IMR-90 (cell line): ENCODE measurements around the gene GBA2. TPM values are rescaled to one million over a fixed set of nuclear protein-coding genes. Genes with fewer than 3 reads are reported as not detected.

Source experiments
- ATAC-seq: fragments of 200-7000 bp; cut with Tn5 transposase; 2 replicates; pipeline ENCODE4 v1.9.1; 2020; ENCODE audit warnings: low read depth, mild to moderate bottlenecking, moderate library complexity
- BruUV-seq: library from RNA; stranded (reverse); fragments of 400-500 nt; replicated peaks from 2 replicates; lab custom pipeline; 2021; lab: Mats Ljungman, UMichigan
- CTCF ChIA-PET: fragments of 300-600 bp; formaldehyde crosslinking; extraction: SDS; loops from one replicate; lab custom pipeline; 2021; ENCODE audit warnings: antibody characterized with exemption; lab: Yijun Ruan, JAX
- POLR2A ChIA-PET: fragments of 300-600 bp; sonication (Branson Sonifier 250); formaldehyde crosslinking; loops from one replicate; lab custom pipeline; 2022; ENCODE audit warnings: antibody characterized with exemption; ENCODE audit not compliant: unreplicated experiment; lab: Charles Lee
- DNase-seq: peaks from one replicate; pipeline ENCODE4 v3.0.0; 2013
- H2AFZ ChIP-seq: replicated peaks from 2 replicates; pipeline ENCODE3; 2013; ENCODE audit warnings: low read length, mild to moderate bottlenecking; ENCODE audit not compliant: poor library complexity
- H2AK5ac ChIP-seq: 2 replicates; pipeline ENCODE4 v1.6.1; 2013; ENCODE audit warnings: low read depth, low read length, inconsistent platforms
- H2AK9ac ChIP-seq: replicated peaks from 2 replicates; pipeline ENCODE3; 2013; ENCODE audit warnings: mild to moderate bottlenecking, low read depth, low read length, moderate library complexity; ENCODE audit not compliant: poor library complexity
- H2BK120ac ChIP-seq: 2 replicates; pipeline ENCODE4 v1.6.1; 2013; ENCODE audit warnings: low read depth, low read length, inconsistent platforms
- H2BK15ac ChIP-seq: 3 replicates; pipeline ENCODE4 v1.6.1; 2013; ENCODE audit warnings: low read depth, low read length, inconsistent platforms
- H2BK20ac ChIP-seq: 2 replicates; pipeline ENCODE4 v1.6.1; 2013; ENCODE audit warnings: low read depth, mild to moderate bottlenecking, inconsistent platforms, low read length, moderate library complexity
- H2BK5ac ChIP-seq: 2 replicates; pipeline ENCODE4 v1.6.1; 2013; ENCODE audit warnings: mild to moderate bottlenecking, low read depth, low read length, inconsistent platforms; ENCODE audit not compliant: poor library complexity, severe bottlenecking
- H3K14ac ChIP-seq: replicated peaks from 2 replicates; pipeline ENCODE4 v1.6.1; 2013; ENCODE audit warnings: low read depth, low read length, inconsistent platforms
- H3K18ac ChIP-seq: 2 replicates; pipeline ENCODE4 v1.6.1; 2013; ENCODE audit warnings: low read depth, low read length, control low read depth
- H3K23ac ChIP-seq: 2 replicates; pipeline ENCODE4 v1.6.1; 2013; ENCODE audit warnings: low read depth, low read length, inconsistent platforms
- H3K27ac ChIP-seq: 2 replicates; pipeline ENCODE4 v1.5.1; 2013; ENCODE audit warnings: mild to moderate bottlenecking, control low read depth, low read length; ENCODE audit not compliant: insufficient read depth
- H3K27me3 ChIP-seq: 2 replicates; pipeline ENCODE4 v1.6.1; 2013; ENCODE audit warnings: low read length; ENCODE audit not compliant: control insufficient read depth, insufficient read depth
- H3K36me3 ChIP-seq: 2 replicates; pipeline ENCODE4 v1.6.1; 2013; ENCODE audit warnings: low read length, mixed read lengths; ENCODE audit not compliant: control insufficient read depth, insufficient read depth
- H3K4ac ChIP-seq: 2 replicates; pipeline ENCODE4 v1.6.1; 2013; ENCODE audit warnings: low read depth, low read length, inconsistent platforms
- H3K4me1 ChIP-seq: 2 replicates; pipeline ENCODE4 v1.6.1; 2013; ENCODE audit warnings: low read length, mixed read lengths; ENCODE audit not compliant: control insufficient read depth, insufficient read depth
- H3K4me2 ChIP-seq: 2 replicates; pipeline ENCODE4 v1.6.1; 2013; ENCODE audit warnings: low read depth, mild to moderate bottlenecking, control low read depth, low read length, moderate library complexity
- H3K4me3 ChIP-seq: 2 replicates; pipeline ENCODE4 v1.5.1; 2013; ENCODE audit warnings: low read depth, mild to moderate bottlenecking, control low read depth, low read length, moderate library complexity; ENCODE audit not compliant: insufficient read depth
- H3K56ac ChIP-seq: 2 replicates; pipeline ENCODE4 v1.6.1; 2013; ENCODE audit warnings: low read length, inconsistent platforms; ENCODE audit not compliant: insufficient read depth; ENCODE audit errors: extremely low read depth
- H3K79me1 ChIP-seq, 2 experiments: 2 replicates each; pipeline ENCODE4 v1.6.1; 2013; ENCODE audit warnings: low read length in 2 of 2, inconsistent platforms in 1 of 2, low read depth in 1 of 2
- H3K9ac ChIP-seq: 2 replicates; pipeline ENCODE4 v1.6.1; 2013; ENCODE audit warnings: low read depth, low read length, control low read depth
- H3K9me1 ChIP-seq: 2 replicates; pipeline ENCODE4 v1.6.1; 2013; ENCODE audit warnings: low read length, inconsistent platforms; ENCODE audit not compliant: insufficient read depth
- H3K9me3 ChIP-seq: 2 replicates; pipeline ENCODE4 v1.6.1; 2013; ENCODE audit warnings: low read length; ENCODE audit not compliant: control insufficient read depth, insufficient read depth
- H4K20me1 ChIP-seq: 2 replicates; pipeline ENCODE4 v1.6.1; 2013; ENCODE audit warnings: low read length, inconsistent platforms; ENCODE audit not compliant: insufficient read depth
- H4K5ac ChIP-seq: 2 replicates; pipeline ENCODE4 v1.6.1; 2013; ENCODE audit warnings: mild to moderate bottlenecking, low read depth, low read length, control low read depth
- H4K8ac ChIP-seq, 2 experiments: 2 replicates each; pipeline ENCODE4 v1.6.1; 2013; ENCODE audit warnings: low read depth in 2 of 2, low read length in 2 of 2, control low read depth in 1 of 2, inconsistent platforms in 1 of 2
- H4K91ac ChIP-seq: 2 replicates; pipeline ENCODE4 v1.6.1; 2013; ENCODE audit warnings: low read depth, low read length, inconsistent platforms; ENCODE audit not compliant: insufficient read depth
- BHLHE40 ChIP-seq: fragments of 150-350 bp; IDR thresholded peaks from 2 replicates; pipeline ENCODE4 v1.6.1; 2016; ENCODE audit warnings: mild to moderate bottlenecking, low read depth, low read length
- CEBPB ChIP-seq: IDR thresholded peaks from 2 replicates; pipeline ENCODE4 v1.6.1; 2012; ENCODE audit warnings: low read depth, low read length, improper control_type of control experiment
- CHD1 ChIP-seq: IDR thresholded peaks from 2 replicates; pipeline ENCODE4 v1.6.1; 2012; ENCODE audit warnings: low read depth, low read length, improper control_type of control experiment
- CTCF ChIP-seq: conservative IDR thresholded peaks from 2 replicates; pipeline ENCODE4 v1.5.1; 2012; ENCODE audit warnings: mild to moderate bottlenecking, low read depth, low read length, improper control_type of control experiment
- ELK1 ChIP-seq: fragments of 150-350 bp; IDR thresholded peaks from 2 replicates; pipeline ENCODE4 v1.6.1; 2016; ENCODE audit warnings: low read depth, mild to moderate bottlenecking, low read length, moderate library complexity, borderline replicate concordance
- MAFK ChIP-seq: IDR thresholded peaks from 2 replicates; pipeline ENCODE4 v1.6.1; 2012; ENCODE audit warnings: low read depth, low read length, improper control_type of control experiment
- MAZ ChIP-seq: IDR thresholded peaks from 2 replicates; pipeline ENCODE4 v1.6.1; 2012; ENCODE audit warnings: low read depth, mild to moderate bottlenecking, low read length, improper control_type of control experiment, moderate library complexity, borderline replicate concordance
- MXI1 ChIP-seq: IDR thresholded peaks from 2 replicates; pipeline ENCODE4 v1.6.1; 2012; ENCODE audit warnings: low read depth, mild to moderate bottlenecking, low read length, moderate library complexity, borderline replicate concordance
- RAD21 ChIP-seq: IDR thresholded peaks from 2 replicates; pipeline ENCODE4 v1.6.1; 2012; ENCODE audit warnings: low read length, improper control_type of control experiment
- RCOR1 ChIP-seq: IDR thresholded peaks from 2 replicates; pipeline ENCODE4 v1.6.1; 2012; ENCODE audit warnings: mild to moderate bottlenecking, low read length, improper control_type of control experiment; ENCODE audit not compliant: insufficient replicate concordance
- RFX5 ChIP-seq: IDR thresholded peaks from 2 replicates; pipeline ENCODE4 v1.8.0; 2012; ENCODE audit warnings: low read depth, mild to moderate bottlenecking, low read length, moderate library complexity
- SMC3 ChIP-seq: fragments of 150-350 bp; IDR thresholded peaks from 2 replicates; pipeline ENCODE4 v1.6.1; 2016; ENCODE audit warnings: low read depth, mild to moderate bottlenecking, antibody characterized with exemption, low read length, moderate library complexity
- USF2 ChIP-seq: fragments of 150-350 bp; IDR thresholded peaks from 2 replicates; pipeline ENCODE4 v1.6.1; 2017; ENCODE audit warnings: mild to moderate bottlenecking, antibody characterized with exemption, low read length, low read depth
- WGBS, 2 experiments: methylation state at CpG; one replicate each; pipeline versions ENCODE4 v1.1.5 to v1.1.7; 2013; ENCODE audit warnings: missing lambda C conversion rate in 2 of 2; ENCODE audit not compliant: insufficient read length in 1 of 2; ENCODE audit errors: extremely low coverage in 2 of 2; 5-methylcytosine and 5-hydroxymethylcytosine counted together
- dilution Hi-C: fragments of 300-500 bp; cut with HindIII; formaldehyde crosslinking; loops from one replicate; pipeline ENCODE4 v1.14.3; 2018; ENCODE audit warnings: low sequenced_read_pairs; ENCODE audit not compliant: unreplicated experiment
- in situ Hi-C: fragments of 300-500 bp; cut with MboI; formaldehyde crosslinking; loops from 3 replicates; pipeline ENCODE4 v1.14.3; 2019; ENCODE audit warnings: low sequenced_read_pairs, inconsistent platforms, mixed read lengths
- intact Hi-C: fragments of 100-400 bp; cut with micrococcal nuclease; formaldehyde crosslinking; loops from 2 replicates; pipeline ENCODE4 v1.10.0; 2022
- polyA plus RNA-seq, 3 experiments: library from polyadenylated mRNA; depleted of rRNA; stranded (reverse); fragments of >200 nt; gene quantifications; 2 replicates each; pipeline ENCODE4 v1.2.3, GENCODE V29; 2012; ENCODE audit warnings: low replicate concordance in 1 of 3
- total RNA-seq: library from RNA; depleted of rRNA; stranded (reverse); fragments of >200 nt; gene quantifications from 2 replicates; pipeline ENCODE4 v1.2.3, GENCODE V29; 2012

GBA2 gene
- total and polyA plus RNA-seq, 2 of the 4 experiments (the other 2 are of a cell fraction), result 18.1 to 38.2 TPM

- H3K18ac ChIP-seq, result no peak overlapping the region
- H2BK20ac ChIP-seq, result no peak overlapping the region
- H3K14ac ChIP-seq, result no peak overlapping the region
- H2BK15ac ChIP-seq, result no peak overlapping the region
- H3K4me2 ChIP-seq, result no peak overlapping the region
- H2BK120ac ChIP-seq, result no peak overlapping the region
- no peaks in the 10 kb centered on the region for H3K79me1 ChIP-seq
- no peaks in the 10 kb centered on the region for H3K9me3 ChIP-seq
- POLR2A ChIA-PET, result no interaction called here
- no peak overlapping the region for H3K23ac ChIP-seq
- H4K5ac ChIP-seq, result no peak overlapping the region
- H3K27ac ChIP-seq, result no peak overlapping the region
- H3K36me3 ChIP-seq, result peaks cover 2% of the 10 kb centered on the region; the same call in 1 of the 2 replicates
- DNase-seq, result peak; percentile 41
- intact Hi-C loops (no loop called here), dilution Hi-C loops (no loop called here), in situ Hi-C loops (no loop called here)
- no peak overlapping the region for H4K91ac ChIP-seq
- no peak overlapping the region for H2AK9ac ChIP-seq
- no peak overlapping the region for H2AK5ac ChIP-seq
- H3K56ac ChIP-seq, result no peak overlapping the region
- no peak for ATAC-seq
- 94% methylated on average over 2 of the region's 2 CpGs; no CpG with 5 or more reads in 1 of the 2 experiments for WGBS, 2 experiments
- CTCF ChIA-PET, result no interaction called here
- TF ChIP-seq CTCF, result no peak
- no peak for TF ChIP-seq BHLHE40
- TF ChIP-seq RFX5, result no peak
- TF ChIP-seq CHD1, result no peak
- no peak for TF ChIP-seq MXI1
- TF ChIP-seq MAZ, result no peak
- no peak for TF ChIP-seq MAFK
- TF ChIP-seq RAD21, result no peak
- TF ChIP-seq USF2, result no peak
- no peak for TF ChIP-seq ELK1
- no peak for TF ChIP-seq SMC3
- TF ChIP-seq RCOR1, result no peak
- no peak for TF ChIP-seq CEBPB
- H3K27me3 ChIP-seq, result peaks cover 2% of the 10 kb centered on the region; the same call in 1 of the 2 replicates
- no peak overlapping the region for H3K9ac ChIP-seq
- peaks cover 7% of the 10 kb centered on the region; the same call in 1 of the 2 replicates for H3K4me1 ChIP-seq
- H3K4me3 ChIP-seq, result no peak overlapping the region
- H4K8ac ChIP-seq, result no peak overlapping the region
- BruUV-seq, result no TSS peak
- no peaks in the 10 kb centered on the region for H4K20me1 ChIP-seq
- H2BK5ac ChIP-seq, result no peak overlapping the region
- peaks cover 5% of the 10 kb centered on the region for H3K9me1 ChIP-seq
- H2AFZ ChIP-seq, result no peak overlapping the region
- H3K4ac ChIP-seq, result no peak overlapping the region
These were observed 11.6 kb upstream of the GBA2 start for GRCh38 chr9:35760651-35761050.
